Embryonic facial prominence (tissue), 1 donor: Measurements from ENCODE around the gene NTM.
"Not testable (repeated sequence)": the region's sequence is repeated elsewhere in the genome, so short reads cannot be mapped to it uniquely, and the experiment has no call there.

Source experiments
- DNase-seq: peaks from one replicate; pipeline ENCODE4 v3.0.0-alpha.2; 2016; ENCODE audit errors: extremely low spot score

Gene NTM

DNA sequence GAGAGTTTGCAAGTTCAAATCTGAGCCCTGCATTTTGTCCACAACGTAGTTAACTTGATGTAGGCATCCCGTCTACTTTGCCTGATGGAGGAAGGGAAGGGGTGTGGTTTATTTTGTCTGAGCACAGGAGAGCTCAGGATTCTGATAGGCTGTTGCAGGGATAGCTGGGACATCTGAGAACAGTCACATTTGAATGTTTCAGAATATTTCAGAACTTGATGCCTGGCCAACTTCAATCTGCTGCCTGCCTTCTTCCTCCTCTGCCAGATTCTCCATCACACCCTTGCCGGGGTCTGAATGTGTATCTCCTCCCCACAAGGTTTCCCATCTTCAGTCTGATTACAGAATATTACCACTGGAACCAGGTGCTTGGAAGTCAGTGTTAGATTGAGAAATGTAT lies 51.6 kb downstream of the NTM start:
- no peak for DNase-seq

DNA sequence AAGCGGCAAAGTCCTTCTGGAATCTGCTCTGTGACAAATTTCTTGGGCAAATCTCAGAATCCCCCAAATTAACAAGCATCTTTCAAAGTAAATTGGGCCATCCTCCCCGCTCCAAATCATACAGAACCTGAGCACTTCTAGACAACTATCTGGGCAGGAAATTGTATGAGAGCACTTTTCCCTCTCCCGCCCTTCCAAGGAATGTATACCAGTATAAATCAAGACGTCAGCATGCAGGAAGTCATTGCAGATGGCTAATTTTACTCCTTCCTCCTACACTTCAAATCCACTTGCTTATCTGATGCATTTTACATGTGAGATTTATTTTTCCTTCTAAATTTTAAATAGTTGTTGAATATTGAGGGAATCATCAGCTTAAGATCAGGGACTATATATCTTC lies 52.1 kb downstream of the NTM start:
- DNase-seq = no peak

DNA sequence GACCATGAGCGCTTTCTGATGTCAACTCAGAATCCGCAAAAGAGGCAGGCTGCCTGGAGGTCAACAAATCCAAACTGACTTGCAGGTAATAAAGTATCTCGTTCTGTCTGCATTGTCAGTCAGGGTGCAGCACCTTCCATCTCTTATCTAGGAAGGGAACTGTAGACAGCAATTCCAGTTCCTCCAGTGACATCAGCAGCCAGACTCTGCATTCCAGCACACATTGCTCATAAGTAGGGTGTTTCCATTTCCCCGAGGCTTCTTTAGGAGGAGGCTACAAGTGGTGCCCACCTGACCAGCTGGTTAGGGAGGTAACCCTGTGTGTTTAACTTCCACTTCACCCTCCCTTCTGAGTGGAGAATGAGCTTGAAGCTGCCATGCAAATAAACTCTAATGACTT lies 53.3 kb downstream of the NTM start:
- DNase-seq = no peak

DNA sequence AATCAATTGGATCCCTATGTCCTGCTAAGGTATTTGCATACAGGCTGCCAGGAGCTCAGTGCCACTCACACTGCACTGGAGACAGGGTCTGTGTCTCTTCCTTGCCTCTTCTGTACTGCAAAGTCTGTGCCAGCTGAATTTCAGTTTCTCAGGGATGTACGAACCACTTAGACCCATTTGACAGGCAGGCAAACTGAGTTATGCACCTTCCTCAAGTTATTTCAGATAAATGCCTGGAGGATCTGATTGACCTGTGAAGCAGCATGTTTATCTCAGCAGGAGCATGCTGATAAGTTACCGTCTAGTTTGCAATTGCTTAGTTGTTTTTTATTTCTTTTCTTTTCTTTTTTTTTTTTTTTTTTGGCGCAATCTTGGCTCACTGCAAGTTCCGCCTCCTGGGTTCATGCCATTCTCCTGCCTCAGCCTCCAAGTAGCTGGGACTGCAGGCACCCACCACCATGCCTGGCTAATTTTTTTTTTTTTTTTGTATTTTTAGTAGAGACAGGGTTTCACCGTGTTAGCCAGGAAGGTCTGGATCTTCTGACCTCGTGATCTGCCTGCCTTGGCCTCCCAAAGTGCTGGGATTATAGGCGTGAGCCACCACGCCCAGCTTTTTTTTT lies 54.0 kb downstream of the NTM start:
- DNase-seq = not testable (repeated sequence)

DNA sequence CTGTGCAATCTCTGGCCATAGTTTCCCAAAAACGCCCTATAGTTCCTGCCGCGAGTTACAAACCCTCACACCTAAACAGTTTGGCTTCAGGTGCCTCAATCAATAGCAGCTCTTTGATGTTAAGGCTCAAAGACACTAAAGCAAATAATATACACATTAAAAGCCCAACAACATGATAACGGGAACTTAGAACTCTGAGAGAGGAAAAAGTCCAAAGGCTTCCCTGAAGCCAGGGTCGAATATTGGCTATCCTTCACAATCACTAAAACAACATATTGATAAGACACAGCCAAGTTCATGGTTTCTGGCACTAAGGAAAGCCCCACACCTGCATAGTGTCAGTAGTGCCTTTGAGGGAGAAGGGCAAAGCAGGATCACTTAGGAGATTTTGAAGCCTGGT lies 54.9 kb downstream of the NTM start:
- DNase-seq = no peak

DNA sequence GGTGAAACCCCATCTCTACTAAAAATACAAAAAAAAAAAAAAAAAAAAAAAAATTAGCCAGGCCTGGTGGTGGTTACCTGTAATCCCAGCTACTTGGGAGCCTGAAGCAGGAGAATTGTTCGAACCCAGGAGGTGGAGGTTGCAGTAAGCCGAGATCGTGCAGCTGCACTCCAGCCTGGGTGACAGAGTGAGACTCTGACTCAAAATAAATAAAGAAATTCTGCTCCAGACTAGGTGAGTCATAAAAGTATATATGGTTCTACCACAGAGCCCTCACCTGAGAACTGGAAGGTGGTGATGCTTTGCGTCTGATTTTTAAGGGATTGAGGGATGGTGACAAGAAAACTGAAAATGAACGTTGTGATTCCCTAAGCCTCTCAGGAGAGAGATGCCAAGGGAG lies 58.4 kb downstream of the NTM start:
- DNase-seq = no peak

DNA sequence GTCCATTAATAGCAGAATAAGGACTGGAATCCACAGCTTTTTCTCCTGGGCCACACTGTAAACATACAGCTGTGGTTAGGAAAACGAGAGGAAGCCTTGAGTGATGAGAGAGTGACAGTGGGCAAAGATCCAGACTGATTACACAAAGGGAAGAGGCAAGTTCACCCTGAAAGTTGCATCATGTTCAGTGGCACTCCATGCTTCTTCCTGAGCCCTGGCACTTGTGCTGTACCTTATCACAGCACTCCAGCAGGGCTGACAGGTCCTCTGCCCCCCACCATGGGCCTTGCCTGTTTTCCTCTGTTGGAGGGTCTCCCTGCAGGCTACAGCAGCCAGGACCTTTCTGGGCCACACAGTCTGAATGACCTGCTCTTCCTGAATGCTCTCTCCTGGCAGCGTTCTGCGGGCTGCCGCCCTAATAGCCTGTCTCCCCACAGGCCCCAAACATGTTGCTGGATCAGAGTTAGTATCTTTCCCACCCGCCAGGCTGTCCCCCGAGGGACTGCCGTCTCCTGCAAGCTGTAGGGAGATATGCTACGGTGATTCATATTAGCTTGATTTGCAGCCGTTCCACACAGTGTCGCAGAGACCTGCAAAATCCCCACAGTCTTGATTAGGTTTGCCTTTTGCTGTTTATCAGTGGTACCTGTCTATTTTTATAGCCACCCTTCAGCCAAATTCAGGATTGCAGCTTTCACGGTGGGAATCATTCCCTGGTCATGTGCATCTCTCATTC lies 60.2 kb downstream of the NTM start:
- no peak for DNase-seq

DNA sequence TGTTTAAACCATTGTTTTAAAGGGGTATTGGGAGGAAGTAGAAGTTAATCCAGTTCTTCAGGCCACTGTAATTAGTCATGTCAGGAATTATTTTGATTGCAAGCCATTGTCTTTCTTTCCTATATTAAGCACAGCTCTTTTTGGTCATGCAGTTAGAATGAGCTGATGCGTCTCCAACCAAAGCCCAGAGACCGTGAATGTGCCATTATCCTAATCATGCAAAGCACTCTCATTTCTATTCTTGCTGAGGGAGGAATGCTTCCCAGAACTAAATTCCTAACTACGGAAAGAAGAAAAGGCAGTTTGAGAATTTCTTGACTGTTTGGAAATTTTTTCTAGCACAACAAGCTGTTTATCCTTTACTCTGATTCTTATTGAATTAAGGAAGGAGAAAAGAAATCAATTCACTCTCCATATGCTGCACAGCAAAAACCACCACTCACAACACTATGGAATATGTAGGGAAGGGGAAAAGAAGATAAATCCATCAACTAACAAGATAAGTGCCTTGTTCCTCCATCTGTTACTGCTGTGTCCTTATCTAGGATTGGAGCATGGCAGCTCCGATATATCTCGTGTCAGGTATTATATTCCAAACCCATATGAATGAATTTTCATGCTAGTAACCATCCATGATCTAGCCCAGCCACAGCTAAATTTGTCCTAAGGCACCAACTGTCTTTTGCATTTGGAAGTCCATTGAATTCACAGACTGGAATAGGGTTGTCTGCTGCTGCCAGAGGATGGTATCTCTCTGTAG lies 70.8 kb downstream of the NTM start:
- no peak for DNase-seq

DNA sequence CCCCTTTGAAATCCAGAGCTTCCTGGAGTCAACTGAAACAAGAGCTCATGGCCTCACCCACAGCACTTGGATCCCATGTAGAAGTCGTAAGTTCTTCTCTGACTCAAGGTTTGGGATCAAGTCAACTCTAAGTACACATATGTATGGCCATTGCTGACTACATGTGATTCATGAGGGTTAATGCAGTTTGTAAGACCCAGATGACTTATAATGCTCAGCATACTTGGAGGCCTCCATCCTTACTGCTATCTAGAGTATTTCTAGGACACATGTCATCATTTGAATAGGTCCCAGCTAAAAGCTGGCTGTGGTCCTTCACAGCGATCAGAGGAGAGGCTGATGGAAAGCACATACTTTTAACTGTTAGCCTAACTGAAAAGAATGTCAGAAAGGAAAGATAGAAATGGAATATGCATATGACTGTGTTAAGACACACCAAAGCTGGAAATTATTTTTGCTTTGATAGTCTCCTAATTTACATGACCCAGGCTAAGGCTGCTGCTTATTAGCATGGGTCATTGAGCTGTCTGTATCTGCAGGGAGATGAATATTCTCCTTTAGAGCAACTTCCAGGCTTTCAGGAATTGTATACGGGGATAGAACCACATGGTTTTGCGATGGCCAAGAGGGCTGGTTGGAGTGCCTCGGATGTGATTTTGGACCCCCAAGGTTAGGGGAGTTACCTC lies 76.3 kb downstream of the NTM start:
- DNase-seq = no peak

DNA sequence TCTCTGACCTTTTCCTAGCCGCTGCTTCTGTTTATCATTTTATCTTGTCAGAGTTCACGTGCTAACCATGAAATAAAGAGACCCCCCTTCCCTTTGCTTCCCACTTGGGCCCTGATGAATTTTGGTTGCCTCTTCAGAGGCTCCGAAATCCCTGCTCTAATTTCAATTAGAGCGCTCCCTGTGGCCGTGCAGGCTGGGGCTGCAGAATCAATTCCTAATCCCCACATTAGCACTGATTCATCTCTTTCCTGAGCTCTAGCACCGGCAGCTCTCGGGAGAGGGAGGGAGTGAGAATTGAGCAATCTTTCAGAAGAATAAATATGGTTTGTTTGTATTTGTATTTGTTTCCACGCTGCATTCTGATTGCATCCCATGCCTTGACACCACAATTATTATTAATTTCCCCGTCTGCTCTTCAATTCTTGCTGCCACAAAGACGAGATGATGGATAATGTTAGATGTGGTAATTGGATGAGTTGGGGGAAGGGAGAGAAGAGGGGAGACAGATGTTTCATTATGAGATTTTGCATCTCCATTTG lies 76.9 kb downstream of the NTM start:
- no peak for DNase-seq

DNA sequence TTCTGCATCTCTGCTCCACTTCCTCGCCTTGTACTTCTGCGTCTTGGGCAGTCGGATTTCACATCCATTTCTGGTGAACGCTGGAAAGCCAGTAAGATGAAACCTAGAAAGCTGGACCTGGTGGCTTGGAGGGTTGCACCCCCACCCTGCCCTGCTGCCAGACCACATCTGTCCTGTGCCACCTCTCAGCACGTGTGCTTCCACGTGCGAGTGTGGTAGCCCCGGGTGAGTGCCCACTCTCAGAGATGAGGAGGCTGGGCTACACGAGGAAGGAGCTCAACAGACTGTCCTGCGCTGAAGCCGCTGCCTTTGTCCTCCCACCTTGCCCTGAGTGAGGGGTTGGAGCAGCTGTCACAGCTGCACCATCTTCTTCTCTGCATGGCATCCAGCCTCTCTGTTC lies 77.5 kb downstream of the NTM start:
- no peak for DNase-seq

DNA sequence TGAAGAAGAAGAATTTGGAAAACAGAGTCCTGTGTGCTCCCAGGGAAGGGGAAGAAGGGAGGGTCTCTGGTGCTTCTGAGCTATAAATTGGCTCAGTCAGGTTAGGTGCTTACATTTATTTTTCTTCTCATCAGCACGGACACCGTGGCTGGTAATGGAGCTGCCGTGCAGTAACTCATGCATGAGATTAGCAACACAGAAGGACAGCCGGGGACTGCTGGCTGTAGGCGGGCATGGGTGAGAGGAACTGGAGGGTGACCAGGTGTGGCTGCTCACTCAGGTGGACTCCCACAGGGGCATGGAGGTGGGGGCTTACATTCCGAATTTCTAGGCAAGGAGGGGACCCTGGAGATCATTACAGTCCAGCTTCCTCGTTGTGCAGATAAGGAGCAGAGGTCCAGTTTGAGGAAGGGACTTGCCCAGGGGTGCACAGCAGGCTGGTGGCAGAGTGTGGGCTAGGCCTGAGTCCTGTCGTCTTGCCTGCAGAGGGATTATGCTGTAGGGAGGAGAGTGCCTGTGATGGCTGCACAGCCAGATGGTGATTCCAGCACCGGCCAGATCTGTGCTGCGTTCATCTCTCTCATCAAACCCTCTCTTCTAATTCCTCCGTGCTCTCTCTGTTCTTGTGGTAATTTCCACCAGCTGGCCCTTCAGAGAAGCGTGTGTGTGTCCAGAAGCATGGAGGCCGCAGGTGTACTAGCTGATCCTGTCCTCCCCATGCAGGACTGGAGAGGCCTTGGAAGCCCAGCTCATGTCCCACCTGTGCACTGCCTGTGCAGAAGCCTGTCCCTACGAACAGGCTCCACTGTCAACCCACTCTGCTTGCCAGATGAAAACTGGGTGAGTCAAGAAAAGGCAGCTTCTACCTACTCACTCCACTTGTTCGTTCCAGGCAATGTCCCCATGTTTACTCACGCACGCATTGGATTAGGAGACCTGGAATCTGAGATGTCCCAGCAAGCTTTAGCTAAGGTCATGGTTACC lies 78.9 kb downstream of the NTM start:
- DNase-seq = no peak

DNA sequence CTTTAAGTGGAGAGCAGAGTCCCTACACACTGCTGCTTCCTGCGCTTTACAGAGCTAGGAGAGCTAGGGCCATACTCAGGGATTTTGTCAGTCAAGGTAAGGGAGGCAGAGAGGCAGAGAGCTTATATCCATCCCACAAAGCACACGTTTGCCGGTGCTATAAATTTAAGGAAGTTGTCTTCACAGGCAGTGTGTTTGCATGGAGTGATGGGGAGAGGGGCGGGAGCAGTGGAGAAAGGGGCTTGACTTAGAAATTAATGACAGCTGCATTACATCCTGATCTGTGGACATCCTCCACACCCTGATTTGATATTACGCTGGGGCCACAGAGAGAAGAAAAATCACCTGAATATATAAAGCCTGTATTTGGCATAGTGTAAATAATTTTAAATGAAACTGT lies 84.1 kb downstream of the NTM start:
- DNase-seq = no peak

DNA sequence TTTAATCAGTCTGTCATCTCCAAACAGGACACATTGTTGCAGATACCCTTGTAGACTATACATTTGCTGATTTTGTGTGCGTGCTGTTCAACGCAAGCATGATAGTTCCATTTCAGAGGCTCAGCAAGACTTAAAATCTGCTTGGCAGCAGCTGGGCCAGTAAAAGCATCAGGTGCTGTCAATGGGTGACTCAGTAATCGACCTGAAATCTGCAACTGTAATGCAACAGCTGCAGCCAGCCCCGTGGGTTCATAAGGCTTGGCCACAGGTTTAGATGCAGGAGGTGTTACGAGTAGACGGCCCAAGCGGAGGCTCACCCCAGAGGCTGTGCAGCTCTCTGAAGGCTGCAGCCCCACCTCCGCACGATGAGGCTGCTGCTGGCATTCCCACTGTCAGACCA lies 84.6 kb downstream of the NTM start:
- DNase-seq = no peak

DNA sequence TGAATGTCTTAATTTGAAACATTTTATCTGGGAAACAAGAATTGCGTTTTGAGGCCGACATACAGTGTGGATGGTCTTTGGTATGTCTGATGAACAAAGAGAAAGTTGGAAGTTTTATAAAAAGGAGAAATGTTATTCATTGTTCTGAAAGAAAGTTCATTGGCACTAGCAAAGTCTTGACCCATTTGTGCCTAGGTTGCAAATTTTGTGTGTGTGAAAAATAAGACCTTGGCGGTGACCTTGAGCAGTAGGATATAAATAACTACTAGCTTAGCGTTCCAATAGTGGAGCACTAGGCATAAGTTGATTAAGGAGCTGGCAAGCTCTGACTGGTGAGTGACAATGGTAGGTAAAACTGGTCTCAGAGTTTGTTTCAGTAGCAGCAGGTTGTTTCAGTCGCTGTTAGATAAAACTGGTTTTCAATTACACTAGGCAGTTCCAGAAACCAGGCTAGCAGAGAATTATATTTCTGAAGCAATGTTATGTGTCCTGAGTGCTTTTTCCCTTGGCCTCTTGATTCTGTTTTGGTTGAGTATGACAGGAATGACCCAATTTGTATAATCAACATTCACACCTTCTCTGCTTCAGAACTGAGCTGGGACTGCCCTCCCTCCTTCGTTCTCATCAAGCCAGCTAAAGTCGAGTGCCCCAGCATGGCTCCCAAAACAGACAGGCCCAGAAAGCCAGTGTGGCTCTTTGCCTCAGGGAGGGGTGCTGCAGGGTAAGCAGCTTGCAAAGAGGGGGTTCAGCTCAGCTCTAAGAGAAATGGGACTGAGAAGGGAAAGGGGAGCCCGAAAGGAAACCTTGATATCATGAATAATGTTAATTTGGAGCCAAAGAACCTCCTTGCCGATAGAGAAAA lies 85.7 kb downstream of the NTM start:
- no peak for DNase-seq

DNA sequence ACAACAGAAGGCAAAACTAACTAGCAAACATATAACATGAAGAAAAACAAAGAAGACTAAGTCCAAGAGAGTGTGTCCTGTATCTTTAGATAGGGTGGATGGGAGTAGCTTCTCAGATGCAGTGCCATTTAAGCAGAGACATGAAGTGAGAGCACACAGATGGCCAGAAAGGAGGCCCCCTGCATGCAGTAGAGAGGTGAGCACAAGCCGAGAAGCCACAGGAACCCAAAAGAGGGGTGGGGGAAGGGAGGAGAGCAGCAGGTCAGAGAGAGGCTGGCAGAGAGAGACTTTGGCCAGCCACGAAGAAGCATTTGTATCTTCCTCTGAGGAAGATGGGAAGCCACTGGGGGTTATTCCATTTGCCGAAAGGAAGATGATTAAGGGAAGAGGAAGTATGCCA lies 86.7 kb downstream of the NTM start:
- DNase-seq = no peak

DNA sequence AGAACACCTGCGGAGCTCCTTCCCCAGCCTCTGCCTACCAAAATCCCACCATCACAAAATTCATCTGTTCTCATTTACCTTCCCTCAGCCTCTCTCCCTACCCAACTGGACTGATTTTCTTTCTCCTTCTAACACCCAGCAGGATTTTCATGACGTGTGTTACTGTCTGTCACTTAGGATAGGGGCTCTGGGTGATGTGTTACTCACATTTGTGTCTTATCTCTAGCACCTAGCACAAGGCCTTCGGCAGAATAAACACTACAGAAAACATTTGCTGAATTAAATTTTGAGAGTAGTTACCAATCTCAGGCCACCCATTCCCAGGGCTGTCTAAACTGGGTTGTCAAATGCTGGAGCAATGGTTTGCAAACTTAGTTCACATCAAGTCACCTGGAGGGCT lies 88.0 kb downstream of the NTM start:
- no peak for DNase-seq

DNA sequence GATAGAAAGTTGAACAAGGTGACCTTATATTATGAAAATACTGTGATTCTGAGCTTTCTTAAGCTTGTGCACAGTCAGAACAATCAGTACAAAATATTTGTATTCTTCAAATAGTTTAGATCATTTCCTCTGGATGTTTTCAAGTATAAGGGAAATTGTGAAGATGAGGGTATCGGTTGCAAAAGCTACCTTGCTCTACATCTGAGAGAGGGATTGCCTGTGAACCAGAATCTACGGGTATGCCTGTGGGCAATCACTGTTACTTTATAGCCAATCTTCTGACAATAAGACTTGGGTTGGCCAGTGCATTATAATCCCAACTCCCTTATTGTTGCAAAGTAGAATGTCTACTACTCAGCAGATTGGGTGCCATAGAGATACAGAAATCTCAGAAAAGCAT lies 90.5 kb downstream of the NTM start:
- DNase-seq = no peak

DNA sequence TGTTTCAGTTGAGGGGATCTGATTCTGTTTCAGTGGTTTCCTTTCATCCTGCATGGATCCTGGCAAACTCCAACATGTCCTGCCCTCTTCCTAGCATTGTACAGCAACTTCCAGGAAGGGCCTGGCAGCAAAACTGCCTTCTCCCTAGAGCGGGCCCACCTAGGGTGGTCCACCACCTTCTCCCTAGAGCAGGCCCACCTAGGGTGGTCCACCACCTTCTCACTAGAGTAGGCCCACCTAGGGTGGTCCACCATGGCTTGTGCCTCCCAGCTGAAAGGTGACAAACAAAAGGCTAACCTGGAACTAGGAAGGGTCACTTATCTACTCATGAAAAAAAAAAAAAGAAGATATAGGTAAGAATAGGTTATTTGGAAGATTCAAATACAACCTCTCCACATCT lies 92.2 kb downstream of the NTM start:
- DNase-seq = no peak

DNA sequence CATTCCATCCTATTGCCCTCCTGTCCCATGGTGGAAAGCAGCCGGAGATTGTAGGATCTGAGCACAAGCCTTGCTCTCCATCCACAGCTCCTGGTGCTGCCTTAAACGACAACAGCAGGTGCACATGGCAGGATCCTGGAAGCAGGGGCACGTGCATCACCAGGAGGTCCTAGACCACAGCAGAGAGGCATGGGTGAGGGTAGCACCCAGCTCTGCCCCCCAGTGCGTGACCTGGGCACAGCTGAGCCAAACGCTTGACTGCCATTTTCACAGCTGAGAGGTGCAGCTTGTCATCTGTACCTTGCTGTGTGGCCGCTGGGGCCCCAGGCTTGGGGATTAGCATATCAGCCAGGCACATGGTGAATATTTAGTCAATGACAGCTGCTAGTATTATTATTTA lies 92.7 kb downstream of the NTM start:
- no peak for DNase-seq
